GM23248 (cell line): ENCODE data around the gene EFHD1. TPM values are rescaled to one million over a fixed set of nuclear protein-coding genes. Genes with fewer than 3 reads are reported as not detected.

Source experiments
- DNase-seq: peaks from one replicate; pipeline ENCODE4 v3.0.0-alpha.2; 2015
- H2AFZ ChIP-seq: fragments of 200-600 bp; sonication (generic); 2 replicates; pipeline ENCODE4 v1.6.1; 2016; ENCODE audit warnings: antibody characterized with exemption
- H3F3A ChIP-seq: fragments of 200-600 bp; sonication (generic); 2 replicates; pipeline ENCODE4 v1.6.1; 2016; ENCODE audit warnings: mild to moderate bottlenecking, antibody characterized with exemption, mixed run types; ENCODE audit not compliant: insufficient read depth
- H3K27ac ChIP-seq: fragments of 200-600 bp; sonication (generic); 2 replicates; pipeline ENCODE4 v1.5.1; 2016; ENCODE audit warnings: mild to moderate bottlenecking
- H3K27me3 ChIP-seq: fragments of 200-600 bp; sonication (generic); replicated peaks from 2 replicates; pipeline ENCODE4 v1.6.1; 2016; ENCODE audit warnings: mild to moderate bottlenecking; ENCODE audit not compliant: insufficient read depth
- H3K36me3 ChIP-seq: fragments of 200-600 bp; sonication (generic); 2 replicates; pipeline ENCODE4 v1.6.1; 2016; ENCODE audit warnings: low read depth, mild to moderate bottlenecking
- H3K4me1 ChIP-seq: fragments of 200-600 bp; sonication (generic); 2 replicates; pipeline ENCODE4 v1.6.1; 2016; ENCODE audit warnings: mild to moderate bottlenecking; ENCODE audit not compliant: insufficient read depth
- H3K4me2 ChIP-seq: fragments of 200-600 bp; sonication (generic); one replicate; pipeline ENCODE4 v1.6.1; 2016; ENCODE audit warnings: mild to moderate bottlenecking; ENCODE audit not compliant: unreplicated experiment
- H3K4me3 ChIP-seq: fragments of 200-600 bp; sonication (generic); 2 replicates; pipeline ENCODE4 v1.5.1; 2016; ENCODE audit warnings: mild to moderate bottlenecking
- H3K79me2 ChIP-seq: fragments of 200-600 bp; sonication (generic); 2 replicates; pipeline ENCODE4 v1.6.1; 2016; ENCODE audit warnings: mild to moderate bottlenecking; ENCODE audit not compliant: insufficient read depth
- H3K9ac ChIP-seq: fragments of 200-600 bp; sonication (generic); 2 replicates; pipeline ENCODE4 v1.6.1; 2016; ENCODE audit warnings: mild to moderate bottlenecking
- H3K9me2 ChIP-seq: fragments of 200-600 bp; sonication (generic); 2 replicates; pipeline ENCODE4 v1.6.1; 2016; ENCODE audit warnings: mixed run types, mild to moderate bottlenecking, moderate library complexity; ENCODE audit not compliant: insufficient read depth
- H3K9me3 ChIP-seq: fragments of 200-600 bp; sonication (generic); one replicate; pipeline ENCODE4 v1.6.1; 2017; ENCODE audit warnings: low read depth
- H4K20me1 ChIP-seq: fragments of 200-600 bp; sonication (generic); 2 replicates; pipeline ENCODE4 v1.6.0; 2016; ENCODE audit not compliant: insufficient read depth
- EZH2 ChIP-seq: fragments of 200-600 bp; sonication (generic); IDR thresholded peaks from 2 replicates; pipeline ENCODE4 v1.6.1; 2018; ENCODE audit warnings: antibody characterized with exemption, mild to moderate bottlenecking; ENCODE audit not compliant: insufficient read depth, poor library complexity, severe bottlenecking
- EZH2phosphoT487 ChIP-seq: fragments of 200-600 bp; sonication (generic); IDR thresholded peaks from 2 replicates; pipeline ENCODE4 v1.6.1; 2018; ENCODE audit warnings: antibody characterized with exemption, moderate library complexity, mild to moderate bottlenecking, low read depth; ENCODE audit not compliant: insufficient read depth
- WGBS, 2 experiments: methylation state at CpG; one replicate each; pipeline ENCODE4 v1.1.6; 2015 to 2017; ENCODE audit warnings: low lambda C conversion rate in 2 of 2, low coverage in 1 of 2; ENCODE audit errors: missing lambda C conversion rate in 2 of 2; 5-methylcytosine and 5-hydroxymethylcytosine counted together
- in situ Hi-C: fragments of 300-500 bp; cut with MboI; formaldehyde crosslinking; loops from 2 replicates; pipeline ENCODE4 v1.15.0; 2020
- polyA plus RNA-seq: library from polyadenylated mRNA; unstranded; fragments of >200 nt; fragmentation: Nextera tagmentation; extraction: Ambion mirVana; gene quantifications from 2 replicates; pipeline ENCODE4 v1.2.1, GENCODE V29; 2016
- total RNA-seq: library from RNA; depleted of rRNA; stranded (reverse); fragments of >200 nt; shearing (Covaris generic); gene quantifications from 2 replicates; pipeline ENCODE4 v1.2.3, GENCODE V29; 2014

Gene EFHD1
- total and polyA plus RNA-seq, 2 experiments from 2014 or later, result not detected

GRCh38 chr2:232597362-232598079, 35.9 kb upstream of the EFHD1 start:
- DNase-seq, result no peak
- Histone ChIP-seq H3K4me1 (peaks cover 10% of the 10 kb centered on the region), H3K27ac (no peak overlapping the region), H3K9me3 (no peaks in the 10 kb centered on the region), H4K20me1 (no peaks in the 10 kb centered on the region), H3K4me2 (no peak overlapping the region), H3K36me3 (no peaks in the 10 kb centered on the region), H3K9ac (no peak overlapping the region), H3F3A (peaks cover 4% of the 10 kb centered on the region), H2AFZ (no peak overlapping the region), H3K4me3 (no peak overlapping the region), H3K9me2 (no peaks in the 10 kb centered on the region), H3K79me2 (no peaks in the 10 kb centered on the region), H3K27me3 (no peaks in the 10 kb centered on the region)
- TF ChIP-seq EZH2 (no peak), EZH2phosphoT487 (no peak)
- in situ Hi-C loops, result no loop called here
- WGBS, 2 experiments, result 79 to 88% methylated on average over 7 of the region's 7 CpGs

GRCh38 chr2:232598293-232598692, 35.1 kb upstream of the EFHD1 start:
- no peaks in the 10 kb centered on the region for H3K36me3 ChIP-seq
- no peaks in the 10 kb centered on the region for H3K79me2 ChIP-seq
- WGBS, 2 experiments, result 56 to 67% methylated on average over 4 of the region's 4 CpGs
- no peaks in the 10 kb centered on the region for H4K20me1 ChIP-seq
- no peaks in the 10 kb centered on the region for H3K9me3 ChIP-seq
- no peak overlapping the region for H3K9ac ChIP-seq
- H3K27me3 ChIP-seq, result no peaks in the 10 kb centered on the region
- H3F3A ChIP-seq, result no peaks in the 10 kb centered on the region
- no peaks in the 10 kb centered on the region for H3K9me2 ChIP-seq
- no peak overlapping the region for H3K4me3 ChIP-seq
- H3K27ac ChIP-seq, result no peak overlapping the region
- H2AFZ ChIP-seq, result no peak overlapping the region
- in situ Hi-C loops, result no loop called here
- no peak overlapping the region for H3K4me2 ChIP-seq
- TF ChIP-seq EZH2 (no peak), EZH2phosphoT487 (no peak)
- DNase-seq, result no peak
- peaks cover 3% of the 10 kb centered on the region for H3K4me1 ChIP-seq

DNA sequence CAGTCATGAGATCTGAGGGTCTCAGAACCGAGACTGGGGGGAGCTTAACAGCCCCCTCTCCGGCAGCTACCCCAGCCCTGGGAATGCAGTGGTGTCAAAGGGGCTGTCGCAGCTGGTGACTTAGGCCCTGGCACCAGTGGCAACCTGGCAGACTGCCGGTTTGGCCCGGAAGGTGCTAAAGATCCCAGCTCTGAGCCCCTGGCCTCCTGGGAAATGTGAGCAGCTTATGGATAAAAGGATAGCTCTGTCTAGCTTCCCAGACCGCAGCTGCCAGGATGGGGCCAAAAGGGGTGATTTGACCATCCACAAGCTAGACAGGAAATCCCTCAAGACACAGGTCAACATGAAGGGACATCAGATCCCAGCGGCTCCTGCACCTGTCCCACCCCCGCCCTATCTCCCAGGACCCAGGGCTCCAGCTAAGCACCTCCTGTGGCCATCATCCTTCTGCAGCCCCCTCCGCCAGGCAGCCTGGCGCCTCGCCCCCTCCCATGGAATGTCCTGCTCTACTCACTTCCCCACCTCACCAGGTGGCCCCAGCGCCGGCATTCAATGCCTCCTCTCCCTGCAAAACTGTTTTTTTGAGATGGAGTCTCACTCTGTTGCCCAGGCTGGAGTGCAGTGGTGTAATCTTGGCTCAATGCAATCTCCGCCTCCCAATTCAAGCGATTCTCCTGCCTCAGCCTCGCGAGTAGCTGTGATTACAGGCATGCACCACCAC, 33.2 kb upstream of the EFHD1 start:
- H3K36me3 ChIP-seq, result no peaks in the 10 kb centered on the region
- in situ Hi-C loops, result no loop called here
- no peaks in the 10 kb centered on the region for H4K20me1 ChIP-seq
- H3K4me2 ChIP-seq, result no peak overlapping the region
- no peak overlapping the region for H3K27ac ChIP-seq
- no peak for TF ChIP-seq EZH2
- no peak for TF ChIP-seq EZH2phosphoT487
- no peak overlapping the region for H3K4me3 ChIP-seq
- no peaks in the 10 kb centered on the region for H3F3A ChIP-seq
- no peaks in the 10 kb centered on the region for H3K79me2 ChIP-seq
- WGBS, 2 experiments, result 75 to 77% methylated on average over 17 of the region's 17 CpGs
- H3K4me1 ChIP-seq, result no peaks in the 10 kb centered on the region
- DNase-seq, result no peak
- H3K9me3 ChIP-seq, result no peaks in the 10 kb centered on the region
- H2AFZ ChIP-seq, result no peak overlapping the region
- H3K27me3 ChIP-seq, result no peaks in the 10 kb centered on the region
- H3K9me2 ChIP-seq, result no peaks in the 10 kb centered on the region
- H3K9ac ChIP-seq, result no peak overlapping the region

DNA sequence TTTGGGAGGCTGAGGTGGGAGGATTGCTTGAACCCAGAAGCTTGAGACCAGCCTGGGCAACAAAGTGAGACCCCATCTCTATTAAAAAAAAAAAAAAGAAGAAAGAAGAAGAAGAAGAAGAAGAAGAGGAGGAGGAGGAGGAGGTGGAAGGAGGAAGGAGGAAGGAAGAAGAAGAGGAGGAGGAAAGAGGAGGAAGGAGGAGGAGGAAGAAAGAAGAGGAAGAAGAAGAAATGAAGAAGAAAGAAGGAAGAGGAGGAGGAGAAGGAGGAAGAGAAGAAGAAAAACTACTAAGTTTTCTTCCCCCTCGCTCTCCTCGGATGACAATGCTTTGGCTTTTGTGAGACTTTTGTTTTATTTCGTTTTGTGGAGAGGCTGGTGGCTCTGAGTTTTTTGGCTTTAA, 30.1 kb upstream of the EFHD1 start:
- Histone ChIP-seq H3F3A (no peaks in the 10 kb centered on the region), H4K20me1 (no peaks in the 10 kb centered on the region), H3K9ac (no peak overlapping the region), H3K4me3 (no peak overlapping the region), H3K27me3 (no peaks in the 10 kb centered on the region), H3K79me2 (no peaks in the 10 kb centered on the region), H3K27ac (no peak overlapping the region), H3K36me3 (no peaks in the 10 kb centered on the region), H3K9me3 (no peaks in the 10 kb centered on the region), H3K4me1 (no peaks in the 10 kb centered on the region), H3K4me2 (no peak overlapping the region), H3K9me2 (no peaks in the 10 kb centered on the region), H2AFZ (no peak overlapping the region)
- WGBS, 2 experiments, result 55 to 57% methylated on average over 3 of the region's 3 CpGs
- TF ChIP-seq EZH2phosphoT487, result no peak
- TF ChIP-seq EZH2, result no peak
- DNase-seq, result no peak
- in situ Hi-C loops, result no loop called here
